Activated T-cell treated with anti-CD3 and anti-CD28 coated beads for 24 hours (primary cell): Measurements from ENCODE around the gene DSP.

ENCODE experiments used
- DNase-seq: peaks from one replicate; pipeline ENCODE4 v3.0.0-alpha.2; 2020; ENCODE audit warnings: low read depth

Gene DSP

GRCh38 chr6:7541175-7542064 is at the start of gene DSP:
TSS of gene DSP (plus strand) at chr6:7541671. CDS start at chr6:7541916, 245 bp downstream.
- no peak for DNase-seq

GRCh38 chr6:7493866-7494265 is 47.6 kb upstream of the DSP start:
- DNase-seq = no peak

- DNase-seq = no peak
Measured at GRCh38 chr6:7494638-7495037, 46.8 kb upstream of the DSP start.

GRCh38 chr6:7496266-7496875 is 45.1 kb upstream of the DSP start:
- DNase-seq = no peak

GRCh38 chr6:7500752-7501282 is 40.7 kb upstream of the DSP start:
- no peak for DNase-seq

GRCh38 chr6:7502743-7503142 is 38.7 kb upstream of the DSP start:
- no peak for DNase-seq

- DNase-seq = no peak
Measured at GRCh38 chr6:7504041-7504440, 37.4 kb upstream of the DSP start.

GRCh38 chr6:7505189-7505699 is 36.2 kb upstream of the DSP start:
- DNase-seq = no peak

GRCh38 chr6:7507600-7507999 is 33.9 kb upstream of the DSP start:
- DNase-seq = no peak

- no peak for DNase-seq
Measured at GRCh38 chr6:7512320-7512719, 29.2 kb upstream of the DSP start.

- no peak for DNase-seq
Measured at GRCh38 chr6:7513529-7513928, 27.9 kb upstream of the DSP start.

- no peak for DNase-seq
Measured at GRCh38 chr6:7515363-7515762, 26.1 kb upstream of the DSP start.

GRCh38 chr6:7518877-7519276 is 22.6 kb upstream of the DSP start:
- DNase-seq = no peak

- DNase-seq = no peak
Measured at GRCh38 chr6:7522873-7523272, 18.6 kb upstream of the DSP start.

- no peak for DNase-seq
Measured at GRCh38 chr6:7523922-7524321, 17.5 kb upstream of the DSP start.

- DNase-seq = no peak
Measured at GRCh38 chr6:7526755-7527154, 14.7 kb upstream of the DSP start.

- DNase-seq = no peak
Measured at GRCh38 chr6:7528565-7528964, 12.9 kb upstream of the DSP start.

- no peak for DNase-seq
Measured at GRCh38 chr6:7529141-7529540, 12.3 kb upstream of the DSP start.

- DNase-seq = no peak
Measured at GRCh38 chr6:7532232-7532631, 9.2 kb upstream of the DSP start.

GRCh38 chr6:7532821-7533220 is 8.7 kb upstream of the DSP start:
- DNase-seq = no peak

- no peak for DNase-seq
Measured at GRCh38 chr6:7534192-7534591, 7.3 kb upstream of the DSP start.

- no peak for DNase-seq
Measured at GRCh38 chr6:7535498-7535897, 6.0 kb upstream of the DSP start.

- no peak for DNase-seq
Measured at GRCh38 chr6:7537565-7538174, 3.8 kb upstream of the DSP start.
